WI38 (cell line): ENCODE results near the gene DPAGT1.
A peak's percentile ranks its signal among the peaks of the same experiment; 100 is the strongest.
"Not testable (repeated sequence)": the region's sequence is repeated elsewhere in the genome, so short reads cannot be mapped to it uniquely, and the experiment has no call there.

Source experiments
- H3K4me3 ChIP-seq: 2 replicates; pipeline ENCODE4 v1.5.1; 2011; ENCODE audit warnings: low read depth, mild to moderate bottlenecking, control low read depth, low read length
- CTCF ChIP-seq: IDR thresholded peaks from 2 replicates; pipeline ENCODE4 v1.5.1; 2012; ENCODE audit warnings: low read depth, mild to moderate bottlenecking, control low read depth, low read length

Gene DPAGT1

GRCh38 chr11:119108857-119109221 is 7.2 kb upstream of the DPAGT1 start:
- peak overlapping the region; percentile 76 for H3K4me3 ChIP-seq
- TF ChIP-seq CTCF: no peak

GRCh38 chr11:119108146-119108856 is 6.6 kb upstream of the DPAGT1 start:
- peak overlapping the region; percentile 76 for H3K4me3 ChIP-seq
- no peak for TF ChIP-seq CTCF

- peak overlapping the region; percentile 76 for H3K4me3 ChIP-seq
- no peak for TF ChIP-seq CTCF
Observed at GRCh38 chr11:119107538-119108145, 6.0 kb upstream of the DPAGT1 start.

- H3K4me3 ChIP-seq: peak within 1 kb of the TSS; percentile 76
- no peak for TF ChIP-seq CTCF
Observed at GRCh38 chr11:119106564-119107537, 5.2 kb upstream of the DPAGT1 start, which contains the start of gene C2CD2L. Gene C2CD2L (plus strand): TSS chr11:119107344. CDS start chr11:119107742, 398 bp downstream.

- no peak for TF ChIP-seq CTCF
- H3K4me3 ChIP-seq: no peak overlapping the region
Observed at GRCh38 chr11:119103793-119104192, 2.1 kb upstream of the DPAGT1 start.

- not testable (repeated sequence) for H3K4me3 ChIP-seq
Observed at GRCh38 chr11:119103161-119103664, 1.6 kb upstream of the DPAGT1 start.

- H3K4me3 ChIP-seq: peak overlapping the region; percentile 92
- no peak for TF ChIP-seq CTCF
Observed at GRCh38 chr11:119100994-119101758, 477 bp downstream of the DPAGT1 start.
